IPS-NIHi11 (cell line): ENCODE results near the gene FAM184A.
A peak's percentile ranks its signal among the peaks of the same experiment; 100 is the strongest.

ENCODE experiments used
- DNase-seq: peaks from one replicate; pipeline ENCODE4 v3.0.0; 2012; ENCODE audit warnings: mixed read lengths, low spot score

Gene FAM184A

GRCh38 chr6:118959903-118960302 is 118.6 kb downstream of the FAM184A start:
- DNase-seq: no peak

- DNase-seq: no peak
These were observed 125.1 kb downstream of the FAM184A start for GRCh38 chr6:118953391-118953790.

- no peak for DNase-seq
These were observed 125.8 kb downstream of the FAM184A start for GRCh38 chr6:118952683-118953082.

DNA sequence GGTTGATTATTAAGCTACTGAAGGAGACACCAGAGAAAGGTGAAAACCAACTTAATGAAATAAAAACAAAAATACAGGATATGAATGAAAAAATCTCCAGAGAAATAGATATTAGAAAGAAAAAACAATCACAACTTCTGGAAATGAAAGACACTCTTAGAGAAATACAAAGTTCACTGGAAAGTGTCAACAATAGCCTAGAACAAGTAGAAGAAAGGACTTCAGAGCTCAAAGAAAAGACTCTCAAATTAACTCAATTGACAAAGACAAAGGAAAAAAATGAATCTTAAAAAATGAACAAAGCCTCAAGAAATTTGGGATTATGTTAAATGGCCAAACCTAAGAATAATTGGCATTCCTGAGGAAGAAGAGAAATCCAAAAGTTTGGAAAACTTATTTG is 133.2 kb downstream of the FAM184A start:
- no peak for DNase-seq

- no peak for DNase-seq
These were observed 137.7 kb downstream of the FAM184A start for GRCh38 chr6:118940770-118941169.

GRCh38 chr6:118939683-118940082 is 138.8 kb downstream of the FAM184A start:
- no peak for DNase-seq

DNA sequence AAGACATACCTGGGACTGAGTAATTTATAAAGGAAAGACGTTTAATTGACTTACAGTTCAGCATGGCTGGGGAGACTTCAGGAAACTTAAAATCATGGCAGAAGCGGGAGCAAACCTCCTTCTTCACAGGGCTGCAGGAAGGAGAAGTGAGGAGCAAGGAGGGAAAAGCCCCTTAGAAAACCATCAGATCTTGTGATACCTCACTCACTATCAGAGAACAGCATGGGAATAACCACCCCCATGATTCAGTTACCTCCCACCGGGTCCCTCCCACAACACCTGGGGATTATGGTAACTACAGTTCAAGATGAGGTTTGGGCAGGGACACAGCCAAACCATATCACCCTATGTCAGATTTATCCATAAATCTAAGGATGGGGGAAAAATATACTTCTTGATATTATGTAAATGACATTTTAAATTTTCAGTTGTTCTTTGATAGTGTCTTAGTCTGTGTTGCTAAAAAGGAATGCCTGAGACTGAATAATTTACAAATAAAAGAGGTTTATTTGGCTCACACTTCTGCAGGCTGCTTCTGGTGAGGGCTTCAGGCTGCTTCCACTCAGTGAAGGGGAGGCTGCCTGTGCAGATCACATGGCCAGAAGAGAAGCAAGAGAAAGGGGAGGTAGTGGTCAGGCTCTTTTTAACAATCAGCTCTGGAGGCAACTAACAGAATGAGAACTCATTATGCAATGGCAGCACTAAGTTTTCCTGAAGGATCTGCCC is 142.3 kb downstream of the FAM184A start:
- DNase-seq: no peak

GRCh38 chr6:118935331-118935668 is 143.2 kb downstream of the FAM184A start:
- DNase-seq: no peak

DNA sequence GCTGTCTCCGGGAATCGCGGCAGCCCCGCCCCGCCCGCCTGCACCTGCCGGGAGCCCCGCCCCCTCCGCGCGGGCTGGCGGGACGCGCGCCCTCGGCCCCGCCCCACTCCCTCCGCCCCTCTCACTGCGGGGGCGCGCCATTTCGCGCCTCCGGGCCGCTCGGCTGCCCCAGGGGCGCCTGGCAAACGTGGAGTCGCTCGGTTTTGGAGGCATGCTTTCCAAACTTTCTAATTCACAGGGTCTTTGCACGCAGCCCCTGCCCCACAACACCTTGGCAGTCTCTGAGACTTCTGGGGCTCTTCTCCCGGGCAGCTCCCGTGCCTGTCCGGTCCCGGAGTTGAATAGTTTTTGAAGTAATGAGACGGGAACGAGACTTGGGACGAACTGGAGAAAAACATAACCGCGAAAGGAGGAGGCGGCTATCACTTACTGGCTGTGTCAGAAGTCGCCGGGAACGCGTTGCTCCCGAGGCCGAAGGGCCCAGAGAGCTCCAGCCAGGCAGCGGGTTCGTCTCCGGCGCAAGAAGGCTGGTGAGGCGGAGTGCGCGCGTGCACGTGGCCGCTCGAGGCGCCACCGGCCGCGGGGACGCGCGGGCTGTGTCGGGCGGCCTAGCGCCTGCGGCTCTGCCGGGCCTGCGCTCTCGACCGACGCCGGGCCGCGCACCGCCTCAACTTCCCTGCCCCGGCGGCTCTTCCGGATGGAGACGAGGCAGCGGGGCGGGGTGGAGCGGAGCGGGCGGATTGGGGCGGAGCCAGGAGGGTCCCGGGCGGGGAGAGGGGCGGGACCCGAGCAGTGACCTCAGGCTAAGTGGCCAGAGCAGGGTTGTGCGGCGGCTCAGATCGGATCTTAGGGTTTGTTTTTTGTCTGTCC is 143.8 kb downstream of the FAM184A start, which contains the start of gene MCM9:
Gene MCM9 (minus strand): TSS at position 699 of the 870 bp plus-strand sequence. CDS start 3,436 bp downstream, outside the sequence.
- peak; percentile 95 for DNase-seq

DNA sequence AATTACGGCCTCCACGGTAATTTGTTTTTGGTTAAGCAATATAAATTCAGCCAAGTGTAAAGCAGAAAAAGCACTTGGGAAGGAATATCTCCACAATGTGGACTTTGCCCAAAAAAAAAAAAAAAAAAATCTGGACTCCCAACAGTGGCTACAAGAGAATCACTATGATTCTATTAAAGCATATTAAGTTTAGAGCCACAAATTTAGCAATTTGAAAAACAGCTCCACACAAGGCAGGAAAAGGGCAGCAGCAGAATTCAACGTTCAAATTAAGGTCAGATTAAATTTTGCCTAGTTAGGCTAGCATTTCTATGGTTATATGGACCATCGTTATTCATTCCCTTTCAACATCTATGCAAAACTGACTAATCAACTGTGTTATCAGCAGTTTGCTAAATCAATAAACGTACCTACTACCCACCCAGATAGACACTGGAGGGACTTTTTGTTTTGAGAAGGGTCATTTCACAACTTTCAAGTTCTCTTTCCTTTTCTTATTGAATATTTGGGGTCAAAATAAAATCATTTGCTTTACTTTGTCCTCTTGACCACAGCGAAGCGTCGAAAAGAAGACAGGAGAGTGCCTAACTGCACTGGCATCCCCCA is 144.5 kb downstream of the FAM184A start:
- DNase-seq: no peak

- DNase-seq: no peak
These were observed 146.0 kb downstream of the FAM184A start for GRCh38 chr6:118932421-118932820.

- DNase-seq: no peak
These were observed 147.0 kb downstream of the FAM184A start for GRCh38 chr6:118931436-118931835.

- no peak for DNase-seq
These were observed 147.8 kb downstream of the FAM184A start for GRCh38 chr6:118930680-118931079.

GRCh38 chr6:118923035-118923434 is 155.4 kb downstream of the FAM184A start:
- DNase-seq: no peak

- DNase-seq: no peak
These were observed 157.4 kb downstream of the FAM184A start for GRCh38 chr6:118921084-118921483.

GRCh38 chr6:118918329-118918725 is 160.1 kb downstream of the FAM184A start:
- no peak for DNase-seq

GRCh38 chr6:118917546-118918328 is 160.7 kb downstream of the FAM184A start:
- DNase-seq: no peak

- DNase-seq: no peak
These were observed 163.9 kb downstream of the FAM184A start for GRCh38 chr6:118914598-118914997.

DNA sequence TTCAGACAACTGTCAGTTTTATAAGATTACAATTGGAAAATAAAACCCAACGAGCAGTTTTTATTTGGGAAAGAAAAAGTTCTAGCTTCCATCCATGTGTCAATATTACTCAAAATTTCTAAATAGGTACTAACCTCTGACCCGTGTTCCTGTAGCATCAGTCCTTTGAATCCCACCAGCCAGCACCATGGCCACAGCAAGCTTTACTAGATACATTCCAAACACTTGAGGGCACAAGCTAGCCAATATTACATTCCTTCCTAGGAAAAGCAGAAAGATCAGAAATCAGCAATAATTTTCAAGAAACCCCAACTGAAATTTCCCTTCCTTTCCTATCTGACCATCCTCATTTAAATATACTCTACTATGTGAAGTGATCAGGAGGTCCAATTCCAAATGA is 165.3 kb downstream of the FAM184A start:
- DNase-seq: no peak

- DNase-seq: no peak
These were observed 165.8 kb downstream of the FAM184A start for GRCh38 chr6:118912646-118913045.
